Activated naive CD4-positive, alpha-beta T cell treated with anti-CD3 and anti-CD28 coated beads, Interleukin-2, amount 50 U/mL, for 24 hours (primary cell): ENCODE results near the gene OR2L8.

Source experiments
- H3K27ac Mint-ChIP-seq: one replicate; pipeline ENCODE4 v1.8.0; 2021; ENCODE audit warnings: mild to moderate bottlenecking, mixed read lengths
- H3K27me3 Mint-ChIP-seq: one replicate; pipeline ENCODE4 v1.8.0; 2021; ENCODE audit warnings: mixed read lengths
- H3K36me3 Mint-ChIP-seq: one replicate; pipeline ENCODE4 v1.8.0; 2021; ENCODE audit warnings: mixed read lengths
- H3K4me1 Mint-ChIP-seq: one replicate; pipeline ENCODE4 v1.8.0; 2021; ENCODE audit warnings: mixed read lengths
- H3K4me3 Mint-ChIP-seq: one replicate; pipeline ENCODE4 v1.8.0; 2021; ENCODE audit warnings: mild to moderate bottlenecking, mixed read lengths
- H3K9me3 Mint-ChIP-seq: one replicate; pipeline ENCODE4 v1.8.0; 2021; ENCODE audit warnings: mixed read lengths

The OR2L8 gene

GRCh38 chr1:247942624-247943023, 6.0 kb upstream of the OR2L8 start:
- H3K9me3 Mint-ChIP-seq = peaks cover 10% of the 10 kb centered on the region
- no peak overlapping the region for H3K27ac Mint-ChIP-seq
- H3K4me3 Mint-ChIP-seq = no peak overlapping the region
- no peaks in the 10 kb centered on the region for H3K27me3 Mint-ChIP-seq
- H3K4me1 Mint-ChIP-seq = no peaks in the 10 kb centered on the region
- H3K36me3 Mint-ChIP-seq = no peaks in the 10 kb centered on the region

- Mint-ChIP-seq H3K9me3 (peaks cover 4% of the 10 kb centered on the region), H3K4me3 (no peak overlapping the region), H3K4me1 (no peaks in the 10 kb centered on the region), H3K27ac (no peak overlapping the region), H3K36me3 (no peaks in the 10 kb centered on the region), H3K27me3 (no peaks in the 10 kb centered on the region)
Observed at GRCh38 chr1:247953408-247953807, 4.8 kb downstream of the OR2L8 start.

GRCh38 chr1:247961791-247962190, 13.1 kb downstream of the OR2L8 start:
- H3K27ac Mint-ChIP-seq = no peak overlapping the region
- H3K4me1 Mint-ChIP-seq = no peaks in the 10 kb centered on the region
- no peak overlapping the region for H3K4me3 Mint-ChIP-seq
- H3K27me3 Mint-ChIP-seq = peaks cover 3% of the 10 kb centered on the region
- H3K9me3 Mint-ChIP-seq = peaks cover 10% of the 10 kb centered on the region
- no peaks in the 10 kb centered on the region for H3K36me3 Mint-ChIP-seq

GRCh38 chr1:247962911-247963588, 14.4 kb downstream of the OR2L8 start:
- peaks cover 10% of the 10 kb centered on the region for H3K9me3 Mint-ChIP-seq

GRCh38 chr1:247964933-247965332, 16.3 kb downstream of the OR2L8 start, which contains the start of gene OR2AK2:
TSS of gene OR2AK2 (plus strand) at chr1:247965233. CDS start at chr1:247965377, 144 bp downstream.
- no peaks in the 10 kb centered on the region for H3K36me3 Mint-ChIP-seq
- H3K9me3 Mint-ChIP-seq = peaks cover 5% of the 10 kb centered on the region
- H3K4me1 Mint-ChIP-seq = no peaks in the 10 kb centered on the region
- H3K27me3 Mint-ChIP-seq = peaks cover 3% of the 10 kb centered on the region
- no peak within 1 kb of the TSS for H3K4me3 Mint-ChIP-seq
- no peak within 1 kb of the TSS for H3K27ac Mint-ChIP-seq

More at GRCh38 chr1:247962911-247963588, 14.4 kb downstream of the OR2L8 start:
- H3K36me3 Mint-ChIP-seq = no peaks in the 10 kb centered on the region
- H3K27ac Mint-ChIP-seq = no peak overlapping the region
- H3K4me3 Mint-ChIP-seq = no peak overlapping the region
- H3K27me3 Mint-ChIP-seq = peaks cover 3% of the 10 kb centered on the region
- H3K4me1 Mint-ChIP-seq = no peaks in the 10 kb centered on the region

- H3K27me3 Mint-ChIP-seq = peaks cover 3% of the 10 kb centered on the region
- H3K36me3 Mint-ChIP-seq = no peaks in the 10 kb centered on the region
- no peaks in the 10 kb centered on the region for H3K4me1 Mint-ChIP-seq
- H3K4me3 Mint-ChIP-seq = no peak overlapping the region
- no peak overlapping the region for H3K27ac Mint-ChIP-seq
- H3K9me3 Mint-ChIP-seq = peaks cover 5% of the 10 kb centered on the region
Observed at GRCh38 chr1:247966532-247967204, 18.0 kb downstream of the OR2L8 start.

GRCh38 chr1:247992986-247993385, 44.3 kb downstream of the OR2L8 start:
- Mint-ChIP-seq H3K36me3 (no peaks in the 10 kb centered on the region), H3K27ac (no peak overlapping the region), H3K4me3 (no peak overlapping the region), H3K27me3 (peaks cover 8% of the 10 kb centered on the region), H3K4me1 (no peaks in the 10 kb centered on the region), H3K9me3 (peaks cover 11% of the 10 kb centered on the region)

- H3K27ac Mint-ChIP-seq = no peak overlapping the region
- H3K27me3 Mint-ChIP-seq = peaks cover 4% of the 10 kb centered on the region
- H3K9me3 Mint-ChIP-seq = peaks cover 5% of the 10 kb centered on the region
- H3K4me3 Mint-ChIP-seq = no peak overlapping the region
- no peaks in the 10 kb centered on the region for H3K4me1 Mint-ChIP-seq
- no peaks in the 10 kb centered on the region for H3K36me3 Mint-ChIP-seq
Observed at GRCh38 chr1:247998811-247999210, 50.2 kb downstream of the OR2L8 start.
